Spleen (tissue), 7 donors: ENCODE results near the gene MS4A5.

Experiments
- POLR2AphosphoS5 ChIP-seq, 3 donors: sonication (generic); formaldehyde crosslinking; IDR thresholded peaks; one replicate each; pipeline ENCODE4 v1.5.1; 2017; ENCODE audit warnings: antibody characterized with exemption in 3 of 3
- TF ChIP-seq, protein P1 (sequence below), 11 experiments: fragments of 200-600 bp in 7 of 11; fragments of 450-650 bp in 4 of 11; sonication (generic) in 4 of 11; IDR thresholded peaks in 8 of 11; conservative IDR thresholded peaks in 3 of 11; 1 replicate in 7 of 11; 2 replicates in 4 of 11; pipeline versions ENCODE4 v1.4.0 to v1.8.0; 2016 to 2021; ENCODE audit warnings: antibody characterized with exemption in 11 of 11, inconsistent platforms in 4 of 11, mild to moderate bottlenecking in 1 of 11
- donor health status: DM: no; HTN: no; CAD: no; lungs with moderate emphysema.
- donor health status: DM: no; HTN: no; CAD: no.
- donor health status: DM: no; HTN: no; CAD: no.

DNA sequence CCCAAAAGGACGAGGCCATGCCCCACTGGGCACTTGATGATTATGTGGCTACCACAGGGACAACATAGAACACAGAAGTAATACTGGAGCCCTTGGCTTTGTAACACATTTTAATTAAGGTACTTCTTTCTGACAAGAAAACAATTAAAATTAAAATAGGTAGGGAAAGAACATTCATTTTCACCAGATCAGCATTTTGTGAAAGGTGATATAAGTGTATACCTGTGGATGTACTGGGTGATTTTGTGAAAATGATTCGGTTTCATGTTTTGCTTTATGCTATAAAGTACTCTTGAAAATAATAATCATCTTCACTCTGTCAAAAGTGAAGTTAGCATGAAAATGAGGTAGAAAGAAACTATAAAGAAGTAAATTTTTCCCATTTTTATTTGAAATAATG, 64.1 kb downstream of the MS4A5 start:
- TF ChIP-seq, protein P1, sequence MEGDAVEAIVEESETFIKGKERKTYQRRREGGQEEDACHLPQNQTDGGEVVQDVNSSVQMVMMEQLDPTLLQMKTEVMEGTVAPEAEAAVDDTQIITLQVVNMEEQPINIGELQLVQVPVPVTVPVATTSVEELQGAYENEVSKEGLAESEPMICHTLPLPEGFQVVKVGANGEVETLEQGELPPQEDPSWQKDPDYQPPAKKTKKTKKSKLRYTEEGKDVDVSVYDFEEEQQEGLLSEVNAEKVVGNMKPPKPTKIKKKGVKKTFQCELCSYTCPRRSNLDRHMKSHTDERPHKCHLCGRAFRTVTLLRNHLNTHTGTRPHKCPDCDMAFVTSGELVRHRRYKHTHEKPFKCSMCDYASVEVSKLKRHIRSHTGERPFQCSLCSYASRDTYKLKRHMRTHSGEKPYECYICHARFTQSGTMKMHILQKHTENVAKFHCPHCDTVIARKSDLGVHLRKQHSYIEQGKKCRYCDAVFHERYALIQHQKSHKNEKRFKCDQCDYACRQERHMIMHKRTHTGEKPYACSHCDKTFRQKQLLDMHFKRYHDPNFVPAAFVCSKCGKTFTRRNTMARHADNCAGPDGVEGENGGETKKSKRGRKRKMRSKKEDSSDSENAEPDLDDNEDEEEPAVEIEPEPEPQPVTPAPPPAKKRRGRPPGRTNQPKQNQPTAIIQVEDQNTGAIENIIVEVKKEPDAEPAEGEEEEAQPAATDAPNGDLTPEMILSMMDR (IDR thresholded peaks at IDR 0.05 in 8 of 11, conservative IDR thresholded peaks at IDR 0.05 in 3 of 11): no peak
- no peak for TF ChIP-seq POLR2AphosphoS5 (IDR thresholded peaks at IDR 0.05)
